ENCODE measurements around the gene NR3C1. TPM values are rescaled to one million over a fixed set of nuclear protein-coding genes. Genes with fewer than 3 reads are reported as not detected.

The NR3C1 gene
- total RNA-seq, 4 donors from 2014 or later = 29.7 to 79.2 (median 38.9) TPM

DNA sequence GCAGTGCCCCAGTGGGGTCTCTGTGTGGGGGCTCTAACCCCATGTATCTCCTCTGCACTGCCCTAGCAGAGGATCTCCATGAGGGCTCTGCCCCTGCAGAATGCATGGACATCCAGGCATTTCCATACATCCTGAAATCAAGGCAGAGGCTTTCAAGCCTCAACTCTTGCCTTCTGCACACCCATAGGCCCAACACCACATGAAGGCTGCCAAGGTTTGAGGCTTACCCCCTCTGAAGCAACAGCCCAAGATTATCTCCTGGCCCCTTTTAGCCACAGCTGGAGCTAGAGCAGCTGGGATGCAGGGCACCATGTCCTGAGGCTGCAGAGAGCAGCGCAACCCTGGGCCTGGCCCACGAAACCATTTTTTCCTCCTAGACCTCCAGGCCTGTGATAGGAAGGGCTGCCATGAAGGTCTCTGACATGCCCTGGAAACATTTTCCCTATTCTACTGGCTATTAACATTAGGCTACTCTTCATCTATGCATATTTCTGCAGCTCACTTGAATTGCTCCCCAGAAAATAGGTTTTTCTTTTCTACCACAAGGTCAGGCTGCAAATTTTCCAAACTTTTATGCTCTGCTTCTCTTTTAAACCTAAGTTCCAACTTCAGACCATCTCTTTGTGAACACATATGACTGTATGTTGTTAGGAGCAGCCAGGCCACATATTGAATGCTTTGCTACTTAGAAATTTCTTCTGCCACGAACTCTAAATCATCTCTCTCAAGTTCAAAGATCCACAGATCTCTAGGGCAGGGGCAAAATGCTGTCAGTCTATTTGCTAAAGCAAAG is 18.4 kb downstream of the NR3C1 start:
- TF ChIP-seq, protein P1, sequence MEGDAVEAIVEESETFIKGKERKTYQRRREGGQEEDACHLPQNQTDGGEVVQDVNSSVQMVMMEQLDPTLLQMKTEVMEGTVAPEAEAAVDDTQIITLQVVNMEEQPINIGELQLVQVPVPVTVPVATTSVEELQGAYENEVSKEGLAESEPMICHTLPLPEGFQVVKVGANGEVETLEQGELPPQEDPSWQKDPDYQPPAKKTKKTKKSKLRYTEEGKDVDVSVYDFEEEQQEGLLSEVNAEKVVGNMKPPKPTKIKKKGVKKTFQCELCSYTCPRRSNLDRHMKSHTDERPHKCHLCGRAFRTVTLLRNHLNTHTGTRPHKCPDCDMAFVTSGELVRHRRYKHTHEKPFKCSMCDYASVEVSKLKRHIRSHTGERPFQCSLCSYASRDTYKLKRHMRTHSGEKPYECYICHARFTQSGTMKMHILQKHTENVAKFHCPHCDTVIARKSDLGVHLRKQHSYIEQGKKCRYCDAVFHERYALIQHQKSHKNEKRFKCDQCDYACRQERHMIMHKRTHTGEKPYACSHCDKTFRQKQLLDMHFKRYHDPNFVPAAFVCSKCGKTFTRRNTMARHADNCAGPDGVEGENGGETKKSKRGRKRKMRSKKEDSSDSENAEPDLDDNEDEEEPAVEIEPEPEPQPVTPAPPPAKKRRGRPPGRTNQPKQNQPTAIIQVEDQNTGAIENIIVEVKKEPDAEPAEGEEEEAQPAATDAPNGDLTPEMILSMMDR (IDR thresholded peaks at IDR 0.05) = no peak
- no peak for TF ChIP-seq POLR2A (IDR thresholded peaks at IDR 0.05)
- H3K4me3 ChIP-seq = no peak overlapping the region
- peaks cover 0 to 14% (median 0%) of the 10 kb centered on the region in 4 donors for H3K9me3 ChIP-seq
- peaks cover 0 to 11% (median 0%) of the 10 kb centered on the region in 4 donors for H3K4me1 ChIP-seq
- peaks cover 0 to 14% (median 0%) of the 10 kb centered on the region in 3 donors for H3K36me3 ChIP-seq
- H3K27ac ChIP-seq = no peak overlapping the region
- DNase-seq = no peak
- no peaks in the 10 kb centered on the region for H3K27me3 ChIP-seq

DNA sequence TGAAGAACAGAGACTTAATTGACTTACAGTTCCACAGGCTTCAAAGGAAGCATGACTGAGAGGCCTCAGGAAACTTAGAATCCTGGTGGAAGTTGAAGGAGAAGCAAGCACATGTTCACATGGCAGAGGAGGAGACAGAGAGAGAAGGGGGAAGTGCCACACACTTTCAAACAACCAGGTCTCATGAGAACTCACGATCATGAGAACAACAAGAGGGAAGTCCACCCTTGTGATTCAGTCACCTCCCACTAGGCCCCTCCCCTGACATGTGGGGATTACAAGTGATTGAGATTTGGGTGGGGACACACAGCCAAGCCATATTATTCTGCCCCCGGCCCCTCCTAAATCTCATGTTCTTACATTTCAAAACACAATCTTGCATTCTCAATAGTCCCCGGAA is 19.5 kb downstream of the NR3C1 start:
- Histone ChIP-seq H3K9me3 (peaks cover 0 to 14% (median 0%) of the 10 kb centered on the region in 4 donors), H3K27ac (no peak overlapping the region), H3K4me1 (peaks cover 0 to 13% (median 0%) of the 10 kb centered on the region in 4 donors), H3K36me3 (peaks cover 0 to 14% (median 0%) of the 10 kb centered on the region in 3 donors), H3K27me3 (no peaks in the 10 kb centered on the region), H3K4me3 (no peak overlapping the region)
- DNase-seq = no peak
- TF ChIP-seq, protein P1 (IDR thresholded peaks at IDR 0.05) = no peak
- no peak for TF ChIP-seq POLR2A (IDR thresholded peaks at IDR 0.05)

DNA sequence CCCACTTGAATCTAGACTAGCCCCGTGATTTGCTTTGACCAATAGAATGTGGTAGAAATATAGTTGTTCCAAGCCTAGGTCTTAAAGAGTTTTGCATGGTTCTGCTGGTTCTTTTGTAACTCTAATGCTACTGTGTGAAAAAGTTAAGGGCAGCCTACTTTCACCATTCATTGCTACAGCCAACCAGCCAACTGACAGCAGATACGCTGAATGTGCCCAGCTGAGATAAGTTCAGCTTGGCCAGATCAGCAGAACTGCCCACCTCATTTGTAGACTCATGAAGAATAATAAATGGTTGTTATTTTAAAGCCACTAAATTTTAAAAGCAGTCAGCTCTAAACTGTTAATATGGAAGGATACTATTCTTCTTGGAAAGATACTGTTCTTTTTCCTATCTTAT is 23.9 kb downstream of the NR3C1 start:
- no peak overlapping the region for H3K4me3 ChIP-seq
- H3K9me3 ChIP-seq = peaks cover 0 to 6% (median 0%) of the 10 kb centered on the region in 4 donors
- H3K27me3 ChIP-seq = no peaks in the 10 kb centered on the region
- H3K4me1 ChIP-seq = peaks cover 0 to 24% (median 2%) of the 10 kb centered on the region in 4 donors
- H3K36me3 ChIP-seq = peaks cover 0 to 8% (median 0%) of the 10 kb centered on the region in 3 donors
- no peak overlapping the region for H3K27ac ChIP-seq
- no peak for TF ChIP-seq POLR2A (IDR thresholded peaks at IDR 0.05)
- TF ChIP-seq, protein P1 (IDR thresholded peaks at IDR 0.05) = no peak
- DNase-seq = no peak

DNA sequence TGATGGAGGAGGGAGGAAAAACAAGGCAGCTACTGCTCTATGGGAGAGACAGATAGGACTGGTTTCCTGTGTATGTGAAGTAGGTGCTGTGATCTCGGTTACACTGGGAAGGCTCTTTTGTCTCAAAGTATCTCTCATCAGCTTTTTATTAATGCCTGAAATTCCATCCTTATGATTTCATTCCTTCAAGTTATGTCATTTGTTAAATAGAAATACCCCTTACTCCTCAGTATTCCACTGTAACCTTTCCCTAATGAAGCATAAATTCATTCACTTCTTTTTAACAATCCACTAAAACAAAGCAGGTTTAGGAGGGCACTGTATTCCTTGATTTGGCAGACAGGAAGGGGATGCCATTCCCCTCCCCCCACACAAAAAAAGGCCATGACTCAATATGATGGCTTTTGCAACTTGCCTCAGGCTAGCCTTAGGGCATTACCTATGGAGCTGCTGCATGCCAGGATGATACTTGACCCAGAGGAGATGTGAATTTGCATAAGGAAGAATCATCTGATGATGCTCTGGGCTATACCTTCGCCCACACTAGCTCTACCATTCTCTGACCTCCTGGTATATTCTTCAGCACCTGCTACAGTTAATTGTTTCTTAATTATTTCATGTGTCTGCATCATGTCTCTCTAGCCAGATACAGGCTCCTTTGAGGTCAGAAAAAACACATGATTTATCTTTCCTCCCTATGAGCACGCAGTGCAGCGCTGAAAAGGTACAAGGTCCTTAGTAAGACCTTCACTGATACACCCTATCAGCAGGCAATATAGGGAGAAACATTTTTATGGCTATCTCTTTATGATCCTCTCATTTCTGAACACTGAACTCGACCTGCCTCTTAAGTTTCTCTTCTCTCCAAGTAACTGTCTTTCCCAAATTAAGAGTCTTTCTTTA is 26.3 kb downstream of the NR3C1 start:
- peak overlapping the region in 1 of 4 donors; percentile 17 for H3K27ac ChIP-seq
- peak in 1 of 3 donors; percentile 62 for DNase-seq

DNA sequence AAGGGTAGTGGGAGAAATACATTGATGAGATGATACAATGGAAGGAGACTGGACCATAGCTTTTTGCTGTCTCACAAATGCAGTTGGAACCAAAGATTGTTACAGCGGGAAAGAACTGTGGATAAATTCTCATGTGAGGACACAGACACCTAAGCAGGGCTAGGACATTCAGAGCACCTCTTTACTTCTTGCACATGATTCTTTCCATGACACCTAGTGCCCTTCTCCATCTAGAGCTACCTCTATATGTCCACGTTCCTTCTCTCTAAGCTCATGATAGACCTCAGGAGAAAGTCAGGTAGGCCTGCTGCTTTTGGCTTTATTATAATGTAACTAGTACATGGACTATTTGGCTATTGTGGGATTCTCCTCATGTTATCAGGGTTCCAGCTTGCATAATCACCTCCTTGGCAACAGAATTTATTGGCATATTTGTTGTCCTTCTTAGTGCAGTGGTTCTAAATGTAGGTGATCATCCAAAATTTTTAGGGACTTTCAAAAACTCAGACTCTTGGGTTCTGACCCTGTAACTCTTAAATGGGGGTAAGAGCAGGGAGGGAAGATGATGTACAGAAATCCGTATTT is 27.2 kb downstream of the NR3C1 start:
- peak overlapping the region in 1 of 4 donors; percentile 17 for H3K27ac ChIP-seq
- no peaks in the 10 kb centered on the region for H3K36me3 ChIP-seq
- H3K9me3 ChIP-seq = no peaks in the 10 kb centered on the region
- DNase-seq = no peak
- no peaks in the 10 kb centered on the region for H3K27me3 ChIP-seq
- H3K4me3 ChIP-seq = no peak overlapping the region
- peaks cover 0 to 24% (median 2%) of the 10 kb centered on the region in 4 donors for H3K4me1 ChIP-seq
- TF ChIP-seq POLR2A (IDR thresholded peaks at IDR 0.05) = no peak
- TF ChIP-seq, protein P1 (IDR thresholded peaks at IDR 0.05) = no peak

More for the DNA sequence above, 26.3 kb downstream of the NR3C1 start:
- no peak overlapping the region for H3K4me3 ChIP-seq
- no peaks in the 10 kb centered on the region for H3K36me3 ChIP-seq
- TF ChIP-seq POLR2A (IDR thresholded peaks at IDR 0.05) = no peak
- TF ChIP-seq, protein P1 (IDR thresholded peaks at IDR 0.05) = no peak
- peaks cover 0 to 24% (median 2%) of the 10 kb centered on the region in 4 donors for H3K4me1 ChIP-seq
- no peaks in the 10 kb centered on the region for H3K9me3 ChIP-seq
- H3K27me3 ChIP-seq = no peaks in the 10 kb centered on the region
